ENCODE results near the gene MPO.

DNA sequence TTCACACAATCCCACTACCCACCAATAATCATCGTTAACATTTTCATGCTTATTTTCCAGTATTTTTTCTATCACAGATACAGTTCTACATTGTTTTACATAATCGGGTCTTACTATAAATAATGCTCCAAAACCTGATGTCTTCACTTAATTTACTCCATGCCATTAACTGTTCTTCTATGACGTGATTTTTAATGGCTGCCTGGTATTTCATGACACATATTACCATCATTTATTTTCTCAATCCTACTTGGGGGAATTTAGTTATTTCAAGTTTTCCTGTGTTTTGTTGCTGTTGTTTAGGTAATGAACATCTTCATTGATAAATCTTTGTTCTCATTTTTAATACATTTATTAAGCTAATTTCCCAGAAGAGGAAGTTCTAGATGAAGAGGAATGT lies 27.7 kb downstream of the MPO start:
- TF ChIP-seq OSR1 (CRISPR knock-in tag; IDR thresholded peaks at IDR 0.05) (no peak), ZFP3 (CRISPR knock-in tag; IDR thresholded peaks at IDR 0.05) (no peak), ARNTL (CRISPR knock-in tag; IDR thresholded peaks at IDR 0.05; ENCODE audit: borderline replicate concordance, low read depth) (no peak), ZNF565 (CRISPR knock-in tag; conservative IDR thresholded peaks at IDR 0.05; ENCODE audit: low read depth) (no peak), ZFP30 (CRISPR knock-in tag; IDR thresholded peaks at IDR 0.05) (no peak), ESRRG (CRISPR knock-in tag; IDR thresholded peaks at IDR 0.05) (no peak), ISL1 (CRISPR knock-in tag; IDR thresholded peaks at IDR 0.05) (no peak), TCF4 (CRISPR knock-in tag; IDR thresholded peaks at IDR 0.05; ENCODE audit: borderline replicate concordance) (no peak), BACH2 (CRISPR knock-in tag; IDR thresholded peaks at IDR 0.05; ENCODE audit: borderline replicate concordance) (no peak), ZNF8 (CRISPR knock-in tag; IDR thresholded peaks at IDR 0.05) (no peak)
- TF ChIP-seq, protein P1, sequence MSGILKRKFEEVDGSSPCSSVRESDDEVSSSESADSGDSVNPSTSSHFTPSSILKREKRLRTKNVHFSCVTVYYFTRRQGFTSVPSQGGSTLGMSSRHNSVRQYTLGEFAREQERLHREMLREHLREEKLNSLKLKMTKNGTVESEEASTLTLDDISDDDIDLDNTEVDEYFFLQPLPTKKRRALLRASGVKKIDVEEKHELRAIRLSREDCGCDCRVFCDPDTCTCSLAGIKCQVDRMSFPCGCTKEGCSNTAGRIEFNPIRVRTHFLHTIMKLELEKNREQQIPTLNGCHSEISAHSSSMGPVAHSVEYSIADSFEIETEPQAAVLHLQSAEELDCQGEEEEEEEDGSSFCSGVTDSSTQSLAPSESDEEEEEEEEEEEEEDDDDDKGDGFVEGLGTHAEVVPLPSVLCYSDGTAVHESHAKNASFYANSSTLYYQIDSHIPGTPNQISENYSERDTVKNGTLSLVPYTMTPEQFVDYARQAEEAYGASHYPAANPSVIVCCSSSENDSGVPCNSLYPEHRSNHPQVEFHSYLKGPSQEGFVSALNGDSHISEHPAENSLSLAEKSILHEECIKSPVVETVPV (CRISPR knock-in tag; IDR thresholded peaks at IDR 0.05) = no peak
- TF ChIP-seq, protein P2, sequence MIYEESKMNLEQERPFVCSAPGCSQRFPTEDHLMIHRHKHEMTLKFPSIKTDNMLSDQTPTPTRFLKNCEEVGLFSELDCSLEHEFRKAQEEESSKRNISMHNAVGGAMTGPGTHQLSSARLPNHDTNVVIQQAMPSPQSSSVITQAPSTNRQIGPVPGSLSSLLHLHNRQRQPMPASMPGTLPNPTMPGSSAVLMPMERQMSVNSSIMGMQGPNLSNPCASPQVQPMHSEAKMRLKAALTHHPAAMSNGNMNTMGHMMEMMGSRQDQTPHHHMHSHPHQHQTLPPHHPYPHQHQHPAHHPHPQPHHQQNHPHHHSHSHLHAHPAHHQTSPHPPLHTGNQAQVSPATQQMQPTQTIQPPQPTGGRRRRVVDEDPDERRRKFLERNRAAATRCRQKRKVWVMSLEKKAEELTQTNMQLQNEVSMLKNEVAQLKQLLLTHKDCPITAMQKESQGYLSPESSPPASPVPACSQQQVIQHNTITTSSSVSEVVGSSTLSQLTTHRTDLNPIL (CRISPR knock-in tag; IDR thresholded peaks at IDR 0.05; ENCODE audit: low read depth) = no peak
- TF ChIP-seq, protein P3, sequence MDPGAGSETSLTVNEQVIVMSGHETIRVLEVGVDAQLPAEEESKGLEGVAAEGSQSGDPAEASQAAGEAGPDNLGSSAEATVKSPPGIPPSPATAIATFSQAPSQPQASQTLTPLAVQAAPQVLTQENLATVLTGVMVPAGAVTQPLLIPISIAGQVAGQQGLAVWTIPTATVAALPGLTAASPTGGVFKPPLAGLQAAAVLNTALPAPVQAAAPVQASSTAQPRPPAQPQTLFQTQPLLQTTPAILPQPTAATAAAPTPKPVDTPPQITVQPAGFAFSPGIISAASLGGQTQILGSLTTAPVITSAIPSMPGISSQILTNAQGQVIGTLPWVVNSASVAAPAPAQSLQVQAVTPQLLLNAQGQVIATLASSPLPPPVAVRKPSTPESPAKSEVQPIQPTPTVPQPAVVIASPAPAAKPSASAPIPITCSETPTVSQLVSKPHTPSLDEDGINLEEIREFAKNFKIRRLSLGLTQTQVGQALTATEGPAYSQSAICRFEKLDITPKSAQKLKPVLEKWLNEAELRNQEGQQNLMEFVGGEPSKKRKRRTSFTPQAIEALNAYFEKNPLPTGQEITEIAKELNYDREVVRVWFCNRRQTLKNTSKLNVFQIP (CRISPR knock-in tag; IDR thresholded peaks at IDR 0.05; ENCODE audit: borderline replicate concordance, low read depth) = no peak

All from SK-N-SH treated with all-trans-retinoic acid at 6 μM for 48 hours (cell line).